Natural killer cell (primary cell): ENCODE measurements around the gene R3HDML. TPM values are rescaled to one million over a fixed set of nuclear protein-coding genes. Genes with fewer than 3 reads are reported as not detected.
"Not testable (repeated sequence)": the region's sequence is repeated elsewhere in the genome, so short reads cannot be mapped to it uniquely, and the experiment has no call there.

Experiments used
- ATAC-seq, 3 donors: fragments of 150-1000 bp in 2 of 3; fragments of 200-7000 bp in 1 of 3; cut with Tn5 transposase; 1 replicate in 1 of 3; 2 replicates in 2 of 3; pipeline ENCODE4 v1.10.0; 2021; ENCODE audit warnings: mild to moderate bottlenecking in 2 of 3, moderate library complexity in 2 of 3
- DNase-seq, 2 donors: peaks; one replicate each; pipeline versions ENCODE4 v3.0.0 to v3.0.0-alpha.2; 2013 to 2021; ENCODE audit warnings: mixed read lengths in 1 of 2
- H3K27ac ChIP-seq: one replicate; pipeline ENCODE4 v1.5.1; 2013; ENCODE audit warnings: mild to moderate bottlenecking, low read length
- H3K27me3 ChIP-seq: one replicate; pipeline ENCODE4 v1.6.1; 2013; ENCODE audit warnings: low read length; ENCODE audit not compliant: control insufficient read depth, insufficient read depth
- H3K36me3 ChIP-seq: one replicate; pipeline ENCODE4 v1.6.1; 2013; ENCODE audit warnings: low read length; ENCODE audit not compliant: control insufficient read depth, insufficient read depth
- H3K4me1 ChIP-seq: one replicate; pipeline ENCODE4 v1.6.1; 2013; ENCODE audit warnings: low read length; ENCODE audit not compliant: control insufficient read depth, insufficient read depth
- H3K4me3 ChIP-seq: one replicate; pipeline ENCODE4 v1.5.1; 2013; ENCODE audit warnings: low read length
- H3K9me3 ChIP-seq: one replicate; pipeline ENCODE4 v1.6.1; 2013; ENCODE audit warnings: low read length; ENCODE audit not compliant: control insufficient read depth, insufficient read depth
- H3K27ac Mint-ChIP-seq, 2 donors: one replicate each; pipeline ENCODE4 v1.8.0; 2022; ENCODE audit warnings: mild to moderate bottlenecking in 2 of 2, mixed read lengths in 2 of 2, moderate library complexity in 1 of 2
- H3K27me3 Mint-ChIP-seq, 2 donors: one replicate each; pipeline ENCODE4 v1.8.0; 2022; ENCODE audit warnings: low read depth in 2 of 2, mixed read lengths in 2 of 2
- H3K36me3 Mint-ChIP-seq: one replicate; pipeline ENCODE4 v1.8.0; 2022; ENCODE audit warnings: mixed read lengths
- H3K4me1 Mint-ChIP-seq, 2 donors: one replicate each; pipeline ENCODE4 v1.8.0; 2022; ENCODE audit warnings: mixed read lengths in 2 of 2
- H3K4me3 Mint-ChIP-seq: one replicate; pipeline ENCODE4 v1.8.0; 2022; ENCODE audit warnings: mild to moderate bottlenecking, moderate library complexity, mixed read lengths
- H3K9me3 Mint-ChIP-seq, 2 donors: one replicate each; pipeline ENCODE4 v1.8.0; 2022; ENCODE audit warnings: mixed read lengths in 2 of 2
- WGBS: methylation state at CpG from one replicate; pipeline ENCODE4 v1.1.7; 2013; ENCODE audit warnings: missing lambda C conversion rate; ENCODE audit not compliant: insufficient coverage; 5-methylcytosine and 5-hydroxymethylcytosine counted together
- intact Hi-C: fragments of 100-400 bp; cut with micrococcal nuclease; formaldehyde crosslinking; loops from one replicate; pipeline ENCODE4 v1.14.2; 2022
- total RNA-seq, 4 donors: library from RNA; stranded (reverse); fragments of 120-200 nt in 1 of 4; gene quantifications; one replicate each; pipeline versions ENCODE4 v1.2.3 to v1.2.4, GENCODE V29; 2013 to 2022
- TF ChIP-seq, protein P1 (sequence below): fragments of 200-600 bp; IDR thresholded peaks from one replicate; pipeline ENCODE4 v1.8.0; 2022; ENCODE audit warnings: antibody characterized with exemption

Gene R3HDML
- total RNA-seq, 3 donors from 2014 or later (not counting 1 experiment from before 2014, with no cell fraction given), result not detected

- no peaks in the 10 kb centered on the region for H3K36me3 ChIP-seq
- no peak overlapping the region for H3K4me3 Mint-ChIP-seq
- TF ChIP-seq, protein P1, sequence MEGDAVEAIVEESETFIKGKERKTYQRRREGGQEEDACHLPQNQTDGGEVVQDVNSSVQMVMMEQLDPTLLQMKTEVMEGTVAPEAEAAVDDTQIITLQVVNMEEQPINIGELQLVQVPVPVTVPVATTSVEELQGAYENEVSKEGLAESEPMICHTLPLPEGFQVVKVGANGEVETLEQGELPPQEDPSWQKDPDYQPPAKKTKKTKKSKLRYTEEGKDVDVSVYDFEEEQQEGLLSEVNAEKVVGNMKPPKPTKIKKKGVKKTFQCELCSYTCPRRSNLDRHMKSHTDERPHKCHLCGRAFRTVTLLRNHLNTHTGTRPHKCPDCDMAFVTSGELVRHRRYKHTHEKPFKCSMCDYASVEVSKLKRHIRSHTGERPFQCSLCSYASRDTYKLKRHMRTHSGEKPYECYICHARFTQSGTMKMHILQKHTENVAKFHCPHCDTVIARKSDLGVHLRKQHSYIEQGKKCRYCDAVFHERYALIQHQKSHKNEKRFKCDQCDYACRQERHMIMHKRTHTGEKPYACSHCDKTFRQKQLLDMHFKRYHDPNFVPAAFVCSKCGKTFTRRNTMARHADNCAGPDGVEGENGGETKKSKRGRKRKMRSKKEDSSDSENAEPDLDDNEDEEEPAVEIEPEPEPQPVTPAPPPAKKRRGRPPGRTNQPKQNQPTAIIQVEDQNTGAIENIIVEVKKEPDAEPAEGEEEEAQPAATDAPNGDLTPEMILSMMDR, result no peak
- no peak for ATAC-seq
- H3K36me3 Mint-ChIP-seq, result no peaks in the 10 kb centered on the region
- H3K4me3 ChIP-seq, result no peak overlapping the region
- no peaks in the 10 kb centered on the region for H3K9me3 ChIP-seq
- no peaks in the 10 kb centered on the region for H3K4me1 ChIP-seq
- DNase-seq, result no peak
- no peaks in the 10 kb centered on the region for H3K27me3 ChIP-seq
- no peaks in the 10 kb centered on the region for H3K9me3 Mint-ChIP-seq
- peaks cover 0 to 3% of the 10 kb centered on the region in 2 donors for H3K27me3 Mint-ChIP-seq
- 90% methylated on average over 4 of the region's 6 CpGs for WGBS
- no peak overlapping the region for H3K27ac Mint-ChIP-seq
- H3K4me1 Mint-ChIP-seq, result no peaks in the 10 kb centered on the region
- intact Hi-C loops, result no loop called here
- H3K27ac ChIP-seq, result no peak overlapping the region
Observed at GRCh38 chr20:44342248-44342647, 5.4 kb downstream of the R3HDML start.

DNA sequence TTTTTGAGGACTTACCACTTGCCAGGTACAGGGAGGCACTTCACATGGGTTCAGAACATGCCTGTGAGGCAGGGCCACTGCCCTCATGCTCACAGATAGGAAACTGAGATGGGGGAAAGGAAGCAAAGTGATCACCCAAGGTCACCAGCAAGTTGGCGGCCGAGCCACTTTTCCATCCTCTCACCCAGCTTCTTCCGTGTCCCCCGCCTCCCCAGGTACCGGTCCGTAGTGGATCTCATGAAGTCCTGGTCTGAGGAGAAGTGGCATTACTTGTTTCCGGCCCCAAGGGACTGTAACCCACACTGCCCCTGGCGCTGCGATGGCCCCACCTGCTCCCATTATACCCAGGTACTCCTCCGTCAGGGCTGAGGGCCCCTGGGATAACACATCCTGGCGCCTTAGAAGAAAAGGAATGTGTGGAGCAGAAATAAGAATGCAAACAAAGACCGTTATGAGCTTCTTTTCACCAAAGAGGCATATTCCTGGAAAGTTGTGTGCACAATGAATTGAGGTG lies 6.4 kb downstream of the R3HDML start:
- no peaks in the 10 kb centered on the region for H3K4me1 Mint-ChIP-seq
- intact Hi-C loops, result no loop called here
- 89% methylated on average over 10 of the region's 12 CpGs for WGBS

DNA sequence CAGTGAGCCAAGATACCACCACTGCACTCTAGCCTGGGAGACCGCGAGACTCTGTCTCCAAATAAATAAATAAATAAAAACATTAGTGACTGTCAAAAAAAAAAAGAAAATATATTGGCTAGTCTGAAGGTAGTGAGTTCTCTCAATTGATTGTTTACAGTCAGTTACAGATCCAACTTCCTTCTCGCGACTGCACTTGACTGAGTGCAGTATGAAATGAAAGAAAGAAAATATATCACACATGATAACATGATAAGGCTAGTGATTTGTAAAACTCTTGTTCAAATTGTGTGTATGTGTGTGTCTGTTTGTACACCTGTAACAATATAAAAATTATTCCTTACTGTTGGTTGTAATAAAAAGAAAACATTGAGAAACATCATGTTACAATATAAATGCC lies 7.9 kb downstream of the R3HDML start:
- DNase-seq, result no peak
- Histone ChIP-seq H3K4me1 (no peaks in the 10 kb centered on the region), H3K4me3 (no peak overlapping the region), H3K36me3 (no peaks in the 10 kb centered on the region), H3K27ac (no peak overlapping the region), H3K9me3 (no peaks in the 10 kb centered on the region), H3K27me3 (no peaks in the 10 kb centered on the region)
- TF ChIP-seq, protein P1, result no peak
- H3K36me3 Mint-ChIP-seq, result no peaks in the 10 kb centered on the region
- no peak overlapping the region for H3K27ac Mint-ChIP-seq
- no peaks in the 10 kb centered on the region for H3K9me3 Mint-ChIP-seq
- no peaks in the 10 kb centered on the region for H3K4me1 Mint-ChIP-seq
- intact Hi-C loops, result no loop called here
- H3K27me3 Mint-ChIP-seq, result peaks cover 5 to 6% of the 10 kb centered on the region in 2 donors
- H3K4me3 Mint-ChIP-seq, result no peak overlapping the region
- no CpG with 5 or more reads among the region's 4 CpGs for WGBS
- no peak for ATAC-seq

More for the DNA sequence above, 6.4 kb downstream of the R3HDML start:
- H3K27me3 ChIP-seq, result no peaks in the 10 kb centered on the region
- H3K4me3 Mint-ChIP-seq, result no peak overlapping the region
- ATAC-seq (no peak), DNase-seq (no peak)
- H3K27me3 Mint-ChIP-seq, result peaks cover 0 to 3% of the 10 kb centered on the region in 2 donors
- no peak overlapping the region for H3K4me3 ChIP-seq
- no peaks in the 10 kb centered on the region for H3K36me3 Mint-ChIP-seq
- TF ChIP-seq, protein P1, result no peak
- H3K36me3 ChIP-seq, result no peaks in the 10 kb centered on the region
- no peaks in the 10 kb centered on the region for H3K4me1 ChIP-seq
- no peaks in the 10 kb centered on the region for H3K9me3 Mint-ChIP-seq
- no peak overlapping the region for H3K27ac ChIP-seq
- H3K9me3 ChIP-seq, result no peaks in the 10 kb centered on the region
- H3K27ac Mint-ChIP-seq, result no peak overlapping the region

- Histone ChIP-seq H3K27me3 (no peaks in the 10 kb centered on the region), H3K27ac (no peak overlapping the region), H3K9me3 (no peaks in the 10 kb centered on the region), H3K36me3 (no peaks in the 10 kb centered on the region), H3K4me1 (no peaks in the 10 kb centered on the region), H3K4me3 (no peak overlapping the region)
- H3K36me3 Mint-ChIP-seq, result no peaks in the 10 kb centered on the region
- WGBS, result 86% methylated on average over 7 of the region's 8 CpGs
- intact Hi-C loops, result no loop called here
- TF ChIP-seq, protein P1, result no peak
- H3K27me3 Mint-ChIP-seq, result peaks cover 5 to 6% of the 10 kb centered on the region in 2 donors
- no peak overlapping the region for H3K27ac Mint-ChIP-seq
- no peak for DNase-seq
- no peaks in the 10 kb centered on the region for H3K9me3 Mint-ChIP-seq
- H3K4me3 Mint-ChIP-seq, result no peak overlapping the region
- no peaks in the 10 kb centered on the region for H3K4me1 Mint-ChIP-seq
- no peak for ATAC-seq
Observed at GRCh38 chr20:44345147-44345546, 8.3 kb downstream of the R3HDML start.

GRCh38 chr20:44345941-44346340 lies 9.1 kb downstream of the R3HDML start:
- H3K9me3 ChIP-seq, H3K9me3 Mint-ChIP-seq, H3K27ac Mint-ChIP-seq, intact Hi-C loops, H3K4me3 ChIP-seq, H3K4me1 Mint-ChIP-seq, H3K27me3 ChIP-seq, H3K27ac ChIP-seq, H3K36me3 ChIP-seq, DNase-seq, H3K36me3 Mint-ChIP-seq, H3K4me3 Mint-ChIP-seq, H3K27me3 Mint-ChIP-seq, H3K4me1 ChIP-seq, ATAC-seq: not testable (repeated sequence)
- WGBS, result 90% methylated on average over 10 of the region's 10 CpGs
